ENCODE measurements around the gene HELZ. TPM values are rescaled to one million over a fixed set of nuclear protein-coding genes. Genes with fewer than 3 reads are reported as not detected.

The HELZ gene
- total and polyA plus RNA-seq, 2 experiments from 2014 or later, result 32.7 to 77.2 TPM

GRCh38 chr17:67225316-67225715 is 19.7 kb downstream of the HELZ start:
- H3K79me2 ChIP-seq, result peaks cover 93% of the 10 kb centered on the region
- H3K9me2 ChIP-seq (replicated peaks; ENCODE audit: insufficient read depth), result no peaks in the 10 kb centered on the region
- H3K27ac ChIP-seq, result no peak overlapping the region
- no peak overlapping the region for H2AFZ ChIP-seq
- peaks cover 43% of the 10 kb centered on the region for H4K20me1 ChIP-seq (ENCODE audit: insufficient read depth, poor library complexity, severe bottlenecking)
- no peaks in the 10 kb centered on the region for H3K9me3 ChIP-seq (ENCODE audit: low read depth)
- DNase-seq (ENCODE audit: low spot score), result no peak
- WGBS (ENCODE audit: low lambda C conversion rate, missing lambda C conversion rate), result 70% methylated on average over 4 of the region's 4 CpGs
- no peak overlapping the region for H3K4me2 ChIP-seq
- TF ChIP-seq EZH2 (IDR thresholded peaks at IDR 0.05; ENCODE audit: borderline replicate concordance) (no peak), EZH2phosphoT487 (IDR thresholded peaks at IDR 0.05; ENCODE audit: low read depth, severe bottlenecking, unreplicated experiment) (no peak), CTCF (IDR thresholded peaks at IDR 0.05; ENCODE audit: poor library complexity) (no peak)
- no peak overlapping the region for H3K4me3 ChIP-seq
- no peaks in the 10 kb centered on the region for H3K36me3 ChIP-seq (replicated peaks; ENCODE audit: insufficient read depth, low read depth)
- H3K4me1 ChIP-seq (ENCODE audit: insufficient read depth), result no peaks in the 10 kb centered on the region
- no peaks in the 10 kb centered on the region for H3K27me3 ChIP-seq

- no peaks in the 10 kb centered on the region for H3K9me3 ChIP-seq (ENCODE audit: low read depth)
- no peak overlapping the region for H3K4me2 ChIP-seq
- peaks cover 95% of the 10 kb centered on the region for H3K79me2 ChIP-seq
- no peak for TF ChIP-seq EZH2 (IDR thresholded peaks at IDR 0.05; ENCODE audit: borderline replicate concordance)
- H3K4me1 ChIP-seq (ENCODE audit: insufficient read depth), result no peaks in the 10 kb centered on the region
- no peaks in the 10 kb centered on the region for H3K27me3 ChIP-seq
- H3K36me3 ChIP-seq (replicated peaks; ENCODE audit: insufficient read depth, low read depth), result no peaks in the 10 kb centered on the region
- WGBS (ENCODE audit: low lambda C conversion rate, missing lambda C conversion rate), result 62% methylated on average over 9 of the region's 9 CpGs
- H3K4me3 ChIP-seq, result no peak overlapping the region
- no peak for DNase-seq (ENCODE audit: low spot score)
- H3K27ac ChIP-seq, result no peak overlapping the region
- H4K20me1 ChIP-seq (ENCODE audit: insufficient read depth, poor library complexity, severe bottlenecking), result peaks cover 46% of the 10 kb centered on the region
- no peak overlapping the region for H2AFZ ChIP-seq
- no peaks in the 10 kb centered on the region for H3K9me2 ChIP-seq (replicated peaks; ENCODE audit: insufficient read depth)
Observed at GRCh38 chr17:67224736-67225135, 20.3 kb downstream of the HELZ start.

- no peak overlapping the region for H3K27ac ChIP-seq
- TF ChIP-seq EZH2phosphoT487 (IDR thresholded peaks at IDR 0.05; ENCODE audit: low read depth, severe bottlenecking, unreplicated experiment) (no peak), CTCF (IDR thresholded peaks at IDR 0.05; ENCODE audit: poor library complexity) (no peak), EZH2 (IDR thresholded peaks at IDR 0.05; ENCODE audit: borderline replicate concordance) (no peak)
- no peak overlapping the region for H2AFZ ChIP-seq
- no peaks in the 10 kb centered on the region for H3K9me3 ChIP-seq (ENCODE audit: low read depth)
- H3K4me1 ChIP-seq (ENCODE audit: insufficient read depth), result peaks cover 3% of the 10 kb centered on the region
- no peaks in the 10 kb centered on the region for H3K36me3 ChIP-seq (replicated peaks; ENCODE audit: insufficient read depth, low read depth)
- no peak overlapping the region for H3K4me2 ChIP-seq
- 91% methylated on average over 6 of the region's 6 CpGs for WGBS (ENCODE audit: low lambda C conversion rate, missing lambda C conversion rate)
- H3K79me2 ChIP-seq, result peaks cover 95% of the 10 kb centered on the region
- peaks cover 46% of the 10 kb centered on the region for H4K20me1 ChIP-seq (ENCODE audit: insufficient read depth, poor library complexity, severe bottlenecking)
- no peak for DNase-seq (ENCODE audit: low spot score)
- H3K27me3 ChIP-seq, result no peaks in the 10 kb centered on the region
- H3K9me2 ChIP-seq (replicated peaks; ENCODE audit: insufficient read depth), result no peaks in the 10 kb centered on the region
- H3K4me3 ChIP-seq, result no peak overlapping the region
Observed at GRCh38 chr17:67223924-67224323, 21.1 kb downstream of the HELZ start.

GRCh38 chr17:67221062-67221998 is 23.7 kb downstream of the HELZ start:
- no peaks in the 10 kb centered on the region for H3K9me3 ChIP-seq (ENCODE audit: low read depth)
- H3K27me3 ChIP-seq, result no peaks in the 10 kb centered on the region
- peaks cover 7% of the 10 kb centered on the region for H3K4me1 ChIP-seq (ENCODE audit: insufficient read depth)
- 77% methylated on average over 5 of the region's 5 CpGs for WGBS (ENCODE audit: low lambda C conversion rate, missing lambda C conversion rate)
- no peak for TF ChIP-seq EZH2 (IDR thresholded peaks at IDR 0.05; ENCODE audit: borderline replicate concordance)
- peak; percentile 61 for TF ChIP-seq CTCF (IDR thresholded peaks at IDR 0.05; ENCODE audit: poor library complexity)
- no peak overlapping the region for H3K4me3 ChIP-seq
- H3K79me2 ChIP-seq, result peaks cover 96% of the 10 kb centered on the region
- no peaks in the 10 kb centered on the region for H3K36me3 ChIP-seq (replicated peaks; ENCODE audit: insufficient read depth, low read depth)
- no peak overlapping the region for H3K4me2 ChIP-seq
- DNase-seq (ENCODE audit: low spot score), result peak; percentile 55
- H3K27ac ChIP-seq, result no peak overlapping the region
- H3K9me2 ChIP-seq (replicated peaks; ENCODE audit: insufficient read depth), result no peaks in the 10 kb centered on the region
- H2AFZ ChIP-seq, result no peak overlapping the region
- H4K20me1 ChIP-seq (ENCODE audit: insufficient read depth, poor library complexity, severe bottlenecking), result peaks cover 44% of the 10 kb centered on the region
